Ishikawa (cell line): ENCODE results near the gene LSAMP.

ENCODE experiments used
- CREB1 ChIP-seq: IDR thresholded peaks from 2 replicates; pipeline ENCODE4 v1.6.1; 2012; ENCODE audit warnings: low read depth
- EP300 ChIP-seq: IDR thresholded peaks from 2 replicates; pipeline ENCODE4 v1.6.1; 2012; ENCODE audit warnings: borderline replicate concordance
- TEAD4 ChIP-seq: IDR thresholded peaks from 2 replicates; pipeline ENCODE4 v1.6.1; 2012
- USF1 ChIP-seq: IDR thresholded peaks from 2 replicates; pipeline ENCODE4 v1.6.1; 2012
- TF ChIP-seq, protein P1 (sequence below): IDR thresholded peaks from 2 replicates; pipeline ENCODE4 v1.6.1; 2012; ENCODE audit warnings: low read depth, mild to moderate bottlenecking
- TF ChIP-seq, protein P2 (sequence below): IDR thresholded peaks from 2 replicates; pipeline ENCODE4 v1.6.1; 2012

- TF ChIP-seq TEAD4 (no peak), USF1 (no peak), EP300 (no peak), CREB1 (no peak)
- TF ChIP-seq, protein P1, sequence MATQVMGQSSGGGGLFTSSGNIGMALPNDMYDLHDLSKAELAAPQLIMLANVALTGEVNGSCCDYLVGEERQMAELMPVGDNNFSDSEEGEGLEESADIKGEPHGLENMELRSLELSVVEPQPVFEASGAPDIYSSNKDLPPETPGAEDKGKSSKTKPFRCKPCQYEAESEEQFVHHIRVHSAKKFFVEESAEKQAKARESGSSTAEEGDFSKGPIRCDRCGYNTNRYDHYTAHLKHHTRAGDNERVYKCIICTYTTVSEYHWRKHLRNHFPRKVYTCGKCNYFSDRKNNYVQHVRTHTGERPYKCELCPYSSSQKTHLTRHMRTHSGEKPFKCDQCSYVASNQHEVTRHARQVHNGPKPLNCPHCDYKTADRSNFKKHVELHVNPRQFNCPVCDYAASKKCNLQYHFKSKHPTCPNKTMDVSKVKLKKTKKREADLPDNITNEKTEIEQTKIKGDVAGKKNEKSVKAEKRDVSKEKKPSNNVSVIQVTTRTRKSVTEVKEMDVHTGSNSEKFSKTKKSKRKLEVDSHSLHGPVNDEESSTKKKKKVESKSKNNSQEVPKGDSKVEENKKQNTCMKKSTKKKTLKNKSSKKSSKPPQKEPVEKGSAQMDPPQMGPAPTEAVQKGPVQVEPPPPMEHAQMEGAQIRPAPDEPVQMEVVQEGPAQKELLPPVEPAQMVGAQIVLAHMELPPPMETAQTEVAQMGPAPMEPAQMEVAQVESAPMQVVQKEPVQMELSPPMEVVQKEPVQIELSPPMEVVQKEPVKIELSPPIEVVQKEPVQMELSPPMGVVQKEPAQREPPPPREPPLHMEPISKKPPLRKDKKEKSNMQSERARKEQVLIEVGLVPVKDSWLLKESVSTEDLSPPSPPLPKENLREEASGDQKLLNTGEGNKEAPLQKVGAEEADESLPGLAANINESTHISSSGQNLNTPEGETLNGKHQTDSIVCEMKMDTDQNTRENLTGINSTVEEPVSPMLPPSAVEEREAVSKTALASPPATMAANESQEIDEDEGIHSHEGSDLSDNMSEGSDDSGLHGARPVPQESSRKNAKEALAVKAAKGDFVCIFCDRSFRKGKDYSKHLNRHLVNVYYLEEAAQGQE, result no peak
- TF ChIP-seq, protein P2, sequence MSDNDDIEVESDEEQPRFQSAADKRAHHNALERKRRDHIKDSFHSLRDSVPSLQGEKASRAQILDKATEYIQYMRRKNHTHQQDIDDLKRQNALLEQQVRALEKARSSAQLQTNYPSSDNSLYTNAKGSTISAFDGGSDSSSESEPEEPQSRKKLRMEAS, result no peak
These were observed 439.9 kb downstream of the LSAMP start for GRCh38 chr3:116005404-116005803.
